SK-N-SH (cell line): ENCODE data around the gene MKRN1.

Experiments
- EP300 ChIP-seq, 2 experiments: IDR thresholded peaks; 2 replicates each; pipeline versions ENCODE4 v1.4.0 to v1.6.1; 2012; ENCODE audit warnings: borderline replicate concordance in 1 of 2, low read depth in 1 of 2, low read length in 1 of 2
- TAF1 ChIP-seq: IDR thresholded peaks from 2 replicates; pipeline ENCODE4 v1.6.1; 2012; ENCODE audit warnings: low read depth, mild to moderate bottlenecking, low read length, moderate library complexity, borderline replicate concordance
- TF ChIP-seq, protein P1 (sequence below): IDR thresholded peaks from 2 replicates; pipeline ENCODE4 v1.4.0; 2012; ENCODE audit warnings: low read depth

GRCh38 chr7:140425718-140426117 lies 53.6 kb downstream of the MKRN1 start:
- TF ChIP-seq, protein P1, sequence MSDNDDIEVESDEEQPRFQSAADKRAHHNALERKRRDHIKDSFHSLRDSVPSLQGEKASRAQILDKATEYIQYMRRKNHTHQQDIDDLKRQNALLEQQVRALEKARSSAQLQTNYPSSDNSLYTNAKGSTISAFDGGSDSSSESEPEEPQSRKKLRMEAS: no peak
- TF ChIP-seq EP300 (IDR thresholded peaks at IDR 0.05; ENCODE audit: borderline replicate concordance in 1 of 2, low read depth in 1 of 2, low read length in 1 of 2) (no peak), TAF1 (no peak)
